Endothelial cell of umbilical vein (primary cell): ENCODE data around the gene AP5B1. TPM values are rescaled to one million over a fixed set of nuclear protein-coding genes. Genes with fewer than 3 reads are reported as not detected.
"Not testable (repeated sequence)": the region's sequence is repeated elsewhere in the genome, so short reads cannot be mapped to it uniquely, and the experiment has no call there.

Experiments used
- BruUV-seq: library from RNA; stranded (reverse); fragments of 400-500 nt; replicated peaks from 2 replicates; lab custom pipeline; 2021; lab: Mats Ljungman, UMichigan
- CTCF ChIA-PET: fragments of 300-600, 350-600 bp; sonication (Branson Sonifier 250); formaldehyde crosslinking; loops from one replicate; lab custom pipeline; 2021; ENCODE audit warnings: antibody characterized with exemption, inconsistent platforms; lab: Charles Lee
- POLR2A ChIA-PET: fragments of 300-600, 350-600 bp; sonication (Branson Sonifier 250); formaldehyde crosslinking; loops from one replicate; lab custom pipeline; 2021; ENCODE audit warnings: antibody characterized with exemption, inconsistent platforms; lab: Charles Lee
- DNase-seq: peaks from one replicate; pipeline ENCODE4 v3.0.0-alpha.2; 2011; ENCODE audit warnings: low read depth, low spot score
- FAIRE-seq: peaks from 2 replicates; lab custom pipeline; 2011; peaks lifted over from hg19 to GRCh38; lab: Jason Lieb, UNC
- H2AFZ ChIP-seq: 2 replicates; pipeline ENCODE4 v1.6.0; 2012; ENCODE audit warnings: low read depth, low read length, control low read depth, inconsistent platforms
- H3K27ac ChIP-seq: 2 replicates; pipeline ENCODE4 v1.5.1; 2011; ENCODE audit warnings: low read depth, mild to moderate bottlenecking, control low read depth, low read length, moderate library complexity; ENCODE audit not compliant: insufficient read depth
- H3K27me3 ChIP-seq, 2 experiments: 2 replicates each; pipeline versions ENCODE4 v1.6.0 to v1.6.1; 2011; ENCODE audit warnings: low read length in 2 of 2, mixed read lengths in 1 of 2; ENCODE audit not compliant: control insufficient read depth in 2 of 2, insufficient read depth in 2 of 2
- H3K36me3 ChIP-seq, 2 experiments: 2 replicates in 1 of 2; 3 replicates in 1 of 2; pipeline ENCODE4 v1.5.1; 2011; ENCODE audit warnings: low read length in 2 of 2, mild to moderate bottlenecking in 1 of 2, moderate library complexity in 1 of 2; ENCODE audit not compliant: control insufficient read depth in 2 of 2, insufficient read depth in 2 of 2; ENCODE audit errors: extremely low read depth in 1 of 2
- H3K4me1 ChIP-seq: 3 replicates; pipeline ENCODE4 v1.5.1; 2011; ENCODE audit warnings: mild to moderate bottlenecking, low read length; ENCODE audit not compliant: control insufficient read depth, insufficient read depth; ENCODE audit errors: extremely low read depth
- H3K4me2 ChIP-seq: 2 replicates; pipeline ENCODE4 v1.6.1; 2011; ENCODE audit warnings: low read length, control low read depth, mixed read lengths; ENCODE audit not compliant: insufficient read depth
- H3K4me3 ChIP-seq, 3 experiments: fragments of 200-600 bp in 1 of 3; sonication (generic), shearing (Covaris generic) in 1 of 3; replicated peaks in 1 of 3; 2 replicates each; pipeline ENCODE4 v1.5.1; 2011 to 2016; ENCODE audit warnings: control low read depth in 3 of 3, low read length in 3 of 3, mild to moderate bottlenecking in 2 of 3, inconsistent platforms in 1 of 3, low read depth in 1 of 3, moderate library complexity in 1 of 3; ENCODE audit not compliant: insufficient read depth in 1 of 3
- H3K79me2 ChIP-seq: 2 replicates; pipeline ENCODE4 v1.6.0; 2012; ENCODE audit warnings: low read length, inconsistent platforms; ENCODE audit not compliant: control insufficient read depth, insufficient read depth
- H3K9ac ChIP-seq: replicated peaks from 2 replicates; pipeline ENCODE3; 2011; ENCODE audit warnings: low read length, control low read depth; ENCODE audit not compliant: insufficient read depth; ENCODE audit errors: extremely low read depth
- H3K9me1 ChIP-seq: replicated peaks from 3 replicates; pipeline ENCODE4 v1.6.0; 2011; ENCODE audit warnings: mild to moderate bottlenecking, low read length; ENCODE audit not compliant: control insufficient read depth, insufficient read depth; ENCODE audit errors: extremely low read depth
- H3K9me3 ChIP-seq: replicated peaks from 2 replicates; pipeline ENCODE4 v1.5.1; 2012; ENCODE audit warnings: low read length, inconsistent platforms; ENCODE audit not compliant: control insufficient read depth, insufficient read depth
- H4K20me1 ChIP-seq: replicated peaks from 2 replicates; pipeline ENCODE3; 2011; ENCODE audit warnings: mild to moderate bottlenecking, low read length; ENCODE audit not compliant: control insufficient read depth, insufficient read depth; ENCODE audit errors: extremely low read depth
- FOS ChIP-seq: IDR thresholded peaks from 2 replicates; pipeline ENCODE4 v1.6.1; 2011; ENCODE audit warnings: mild to moderate bottlenecking, low read length, moderate library complexity, borderline replicate concordance; ENCODE audit not compliant: insufficient read depth
- GATA2 ChIP-seq: IDR thresholded peaks from 2 replicates; pipeline ENCODE4 v1.7.0; 2011; ENCODE audit warnings: low read depth, mild to moderate bottlenecking, moderate library complexity, mixed read lengths, low read length; ENCODE audit not compliant: insufficient read length, insufficient read depth
- JUN ChIP-seq: IDR thresholded peaks from 2 replicates; pipeline ENCODE4 v1.6.1; 2011; ENCODE audit warnings: borderline replicate concordance, low read depth; ENCODE audit not compliant: insufficient read length, insufficient read depth
- POLR2A ChIP-seq: IDR thresholded peaks from 2 replicates; pipeline ENCODE4 v1.6.1; 2012; ENCODE audit warnings: low read depth, mild to moderate bottlenecking, control low read depth, low read length
- dilution Hi-C: fragments of 300-500 bp; cut with MboI; formaldehyde crosslinking; loops from one replicate; pipeline ENCODE4 v1.15.0; 2019; ENCODE audit warnings: low sequenced_read_pairs; ENCODE audit not compliant: extremely low pct_ligation_motif_present
- intact Hi-C: fragments of 100-400 bp; cut with micrococcal nuclease; formaldehyde crosslinking; loops from one replicate; pipeline ENCODE4 v1.10.0; 2022
- polyA plus RNA-seq, 4 experiments: library from polyadenylated mRNA; depleted of rRNA in 3 of 4; stranded (reverse) in 3 of 4; unstranded in 1 of 4; fragments of >200 nt; gene quantifications; 2 replicates each; pipeline versions ENCODE4 v1.2.1 to v1.2.3, GENCODE V29; 2011 to 2012; ENCODE audit warnings: missing spikeins in 1 of 4
- total RNA-seq: library from RNA; stranded (reverse); gene quantifications from 2 replicates; pipeline ENCODE4 v1.2.3, GENCODE V29; 2021

The AP5B1 gene
- total and polyA plus RNA-seq, 2 donors (not counting 3 experiments of a cell fraction or from before 2014, with no cell fraction given): 9.2 to 15.3 TPM

- DNase-seq: no peak
- no peaks in the 10 kb centered on the region for H3K9me1 ChIP-seq
- H3K4me3 ChIP-seq: no peak overlapping the region
- H3K4me2 ChIP-seq: no peak overlapping the region
- dilution Hi-C loops: no loop called here
- ChIA-PET POLR2A (no interaction called here), CTCF (no interaction called here)
- no peak overlapping the region for H3K27ac ChIP-seq
- H3K4me1 ChIP-seq: no peaks in the 10 kb centered on the region
- H3K36me3 ChIP-seq: no peaks in the 10 kb centered on the region
- no TSS peak for BruUV-seq
- H3K79me2 ChIP-seq: no peaks in the 10 kb centered on the region
- FAIRE-seq: no peak
- H2AFZ ChIP-seq: no peak overlapping the region
- intact Hi-C loops: no loop called here
- no peaks in the 10 kb centered on the region for H3K9me3 ChIP-seq
- H4K20me1 ChIP-seq: no peaks in the 10 kb centered on the region
- TF ChIP-seq POLR2A: no peak
- no peak for TF ChIP-seq JUN
- TF ChIP-seq FOS: no peak
- no peak for TF ChIP-seq GATA2
- H3K9ac ChIP-seq: no peak overlapping the region
- peaks cover 11 to 23% of the 10 kb centered on the region in 2 experiments for H3K27me3 ChIP-seq
These were observed 44.0 kb downstream of the AP5B1 start for GRCh38 chr11:65736810-65737209.

- POLR2A ChIA-PET, intact Hi-C loops, H3K4me1 ChIP-seq, H3K27ac ChIP-seq, H3K4me2 ChIP-seq, H2AFZ ChIP-seq, H3K9ac ChIP-seq, H3K36me3 ChIP-seq, DNase-seq, H3K9me1 ChIP-seq, dilution Hi-C loops, H4K20me1 ChIP-seq, H3K79me2 ChIP-seq, FAIRE-seq, H3K9me3 ChIP-seq, H3K4me3 ChIP-seq, BruUV-seq: not testable (repeated sequence)
- CTCF ChIA-PET: interaction anchor here (1.4 kb wide), 2 partner anchors 36 to 45 kb away, joined by 3 to 4 read pairs; no protein-coding TSS in a partner anchor
- peaks cover 8 to 25% of the 10 kb centered on the region in 2 experiments for H3K27me3 ChIP-seq
These were observed 45.7 kb downstream of the AP5B1 start for GRCh38 chr11:65735111-65735510.
